HG02571 (cell line): Measurements from ENCODE around the gene ZFX.

Experiments used
- ATAC-seq: cut with Tn5 transposase; IDR thresholded peaks from one replicate; pipeline ENCODE4 v1.9.1; 2021; ENCODE audit warnings: mild to moderate bottlenecking, moderate library complexity; ENCODE audit not compliant: unreplicated experiment

ZFX gene

DNA sequence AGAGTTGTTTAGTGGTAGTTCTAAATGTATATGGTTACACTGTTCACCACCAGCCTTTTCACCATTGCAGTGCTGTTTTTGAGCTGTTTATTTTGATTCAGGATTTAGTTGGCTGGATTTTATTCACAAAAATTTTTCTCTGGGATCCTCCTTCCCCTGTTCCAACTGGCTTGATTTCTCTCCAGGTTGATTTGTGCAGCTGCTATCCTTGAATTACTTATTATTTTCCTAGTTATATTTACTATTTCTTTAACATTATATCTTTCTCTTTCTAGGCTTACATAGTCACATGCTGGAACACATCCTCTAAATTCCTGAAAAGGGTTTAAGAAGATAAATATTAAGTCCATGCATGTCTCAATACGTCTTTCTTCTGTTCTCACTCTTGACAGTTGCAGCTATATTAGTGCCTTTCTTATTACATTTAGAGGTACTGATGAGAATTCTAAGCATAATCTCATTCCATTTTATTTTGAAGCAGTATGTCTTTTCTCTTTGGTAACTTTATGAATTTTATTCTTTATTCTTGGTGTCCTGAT lies 82.2 kb downstream of the ZFX start:
- ATAC-seq: no peak

DNA sequence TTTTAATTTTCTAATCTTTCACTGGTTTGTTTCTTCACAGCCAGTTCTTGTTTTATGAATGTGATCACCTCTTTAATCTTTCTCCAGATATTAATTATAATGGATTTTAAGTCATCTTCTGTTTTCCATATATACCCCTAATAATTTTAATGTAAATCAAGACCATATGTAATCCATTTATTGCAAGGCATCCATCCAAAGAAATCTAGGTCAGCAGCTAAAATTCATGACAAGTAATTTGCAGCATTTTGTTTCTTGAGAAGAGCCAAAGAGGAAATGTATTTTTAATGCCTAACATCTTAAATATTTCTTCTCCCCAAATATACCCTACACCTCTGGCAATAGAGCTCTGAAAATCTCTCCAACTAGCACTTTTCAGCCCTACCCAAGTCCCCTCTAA lies 83.3 kb downstream of the ZFX start:
- ATAC-seq: no peak

DNA sequence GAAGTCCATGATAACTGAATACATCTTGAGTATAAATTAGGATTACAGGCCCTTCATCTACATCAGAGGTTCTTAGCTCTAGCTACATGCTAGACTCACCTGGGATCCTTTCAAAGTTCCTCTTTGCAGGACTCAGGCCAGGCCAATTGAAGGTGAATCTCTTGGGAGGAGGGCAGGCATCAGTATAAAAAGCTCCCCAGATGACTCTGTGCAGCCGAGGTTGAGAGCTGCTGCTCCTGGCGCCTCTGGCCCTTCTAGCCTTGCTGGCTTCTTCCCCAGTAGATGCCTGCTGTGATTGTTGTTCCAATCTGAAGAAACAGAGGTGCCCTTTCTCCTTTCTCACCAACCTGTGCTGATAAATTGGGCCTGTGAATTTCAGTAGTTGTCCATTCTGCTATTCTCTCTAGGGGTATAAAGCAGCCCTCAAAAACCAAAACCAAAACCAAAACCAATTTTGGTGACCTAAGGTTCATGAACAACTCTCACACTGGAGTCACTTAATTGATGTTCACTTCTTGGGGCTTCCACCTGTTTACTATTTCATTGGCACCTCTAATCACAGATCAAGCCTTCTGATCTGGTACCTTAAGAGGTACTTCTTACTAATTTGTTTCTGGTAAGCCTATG lies 85.7 kb downstream of the ZFX start:
- ATAC-seq: peak; percentile 84

DNA sequence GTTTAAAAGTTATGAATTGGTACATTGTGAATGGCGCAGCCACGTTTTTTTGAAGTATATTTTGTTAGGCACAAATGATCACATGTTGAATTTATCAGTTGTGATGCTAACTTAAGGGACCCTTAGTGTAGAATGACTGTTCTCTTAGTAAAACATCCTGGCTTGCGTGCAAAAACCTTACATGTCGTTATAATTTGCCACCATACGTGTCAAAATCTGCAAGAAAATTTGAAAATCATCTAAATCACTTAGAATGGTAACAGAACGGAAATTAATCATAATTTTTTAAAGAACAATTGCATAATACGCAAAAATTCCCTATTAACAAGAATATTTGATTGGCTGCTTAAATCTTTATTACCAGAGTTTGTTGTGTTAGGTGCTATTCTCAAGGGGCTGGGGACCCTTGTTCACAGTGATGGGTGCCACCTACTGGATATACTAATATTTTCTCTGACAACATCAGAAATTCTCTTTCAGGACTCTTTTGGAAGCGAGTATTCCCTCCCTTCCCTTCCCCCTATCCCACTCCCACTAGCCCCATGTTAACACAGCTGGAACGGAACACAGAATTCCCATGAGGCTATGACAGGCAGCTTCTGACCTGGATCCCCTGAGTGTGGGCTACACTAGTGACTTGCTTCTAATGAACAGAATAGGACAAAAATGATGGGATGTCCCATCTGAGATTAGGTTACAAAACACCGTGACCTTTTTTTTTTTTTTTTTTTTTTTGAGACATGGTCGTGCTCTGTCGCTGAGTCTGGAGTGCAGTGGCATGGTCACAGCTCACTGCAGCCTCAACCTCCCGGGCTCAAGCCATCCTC lies 92.5 kb downstream of the ZFX start:
- peak; percentile 24 for ATAC-seq

DNA sequence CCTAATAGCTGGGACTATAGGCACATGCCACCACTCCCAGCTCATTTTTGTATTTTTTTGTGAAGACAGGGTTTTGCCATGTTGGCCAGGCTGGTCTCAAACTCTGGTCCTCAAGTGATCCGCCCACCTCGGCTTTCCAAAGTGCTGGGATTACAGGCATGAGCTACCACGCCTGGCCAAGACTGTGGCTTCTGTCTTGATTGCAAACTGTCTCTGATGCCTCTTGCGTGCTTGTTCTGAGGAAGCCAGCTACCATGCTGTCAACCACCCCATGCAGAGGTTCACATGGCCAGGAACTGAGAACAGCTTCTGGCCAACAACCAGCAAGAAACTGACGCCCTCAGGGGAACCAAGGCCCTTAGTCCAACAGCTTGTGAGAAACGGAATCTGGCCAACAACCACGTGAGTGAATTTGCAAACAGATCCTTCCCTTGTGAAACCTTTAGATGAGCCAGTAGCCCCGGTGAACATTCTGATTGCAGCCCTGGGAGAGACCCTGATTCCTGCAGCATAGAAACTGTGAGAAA lies 93.2 kb downstream of the ZFX start:
- peak; percentile 89 for ATAC-seq

DNA sequence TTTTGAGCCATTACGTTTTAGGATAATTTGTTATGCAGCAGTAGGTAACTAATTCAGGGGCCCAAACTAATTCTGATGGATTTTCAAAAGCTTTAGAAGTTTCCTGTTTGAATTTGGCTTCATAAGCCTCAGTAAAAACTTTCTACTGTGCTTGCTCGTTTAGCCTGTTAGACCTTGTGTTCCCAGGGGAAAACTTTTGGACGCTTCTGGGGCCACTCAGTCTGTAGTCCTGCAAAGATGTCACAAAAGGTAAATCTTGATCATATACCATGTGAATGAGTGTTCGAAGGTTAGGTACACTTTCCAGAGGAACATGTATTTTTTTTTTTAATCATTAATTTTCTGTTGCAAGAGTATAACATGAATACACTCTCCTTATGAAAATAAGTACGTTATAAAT lies 93.7 kb downstream of the ZFX start:
- peak; percentile 17 for ATAC-seq

DNA sequence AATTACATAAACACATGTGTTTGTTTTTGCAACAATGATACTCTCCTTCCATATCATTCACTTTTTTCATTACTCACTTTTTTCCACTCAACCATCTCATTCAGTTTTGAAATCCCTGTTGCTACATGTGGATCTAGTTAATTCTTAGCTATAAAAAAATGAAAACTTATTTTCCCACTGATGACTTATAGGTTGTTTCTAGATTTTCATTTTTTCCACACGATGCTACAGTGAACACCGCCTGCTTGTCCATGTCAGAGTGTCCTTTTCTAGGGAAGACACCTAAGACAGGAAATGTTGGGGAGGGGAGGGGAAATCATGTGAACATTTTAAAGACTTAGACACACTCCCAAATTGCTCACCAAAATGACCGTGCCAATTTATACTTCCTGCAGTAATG lies 94.2 kb downstream of the ZFX start:
- ATAC-seq: no peak

DNA sequence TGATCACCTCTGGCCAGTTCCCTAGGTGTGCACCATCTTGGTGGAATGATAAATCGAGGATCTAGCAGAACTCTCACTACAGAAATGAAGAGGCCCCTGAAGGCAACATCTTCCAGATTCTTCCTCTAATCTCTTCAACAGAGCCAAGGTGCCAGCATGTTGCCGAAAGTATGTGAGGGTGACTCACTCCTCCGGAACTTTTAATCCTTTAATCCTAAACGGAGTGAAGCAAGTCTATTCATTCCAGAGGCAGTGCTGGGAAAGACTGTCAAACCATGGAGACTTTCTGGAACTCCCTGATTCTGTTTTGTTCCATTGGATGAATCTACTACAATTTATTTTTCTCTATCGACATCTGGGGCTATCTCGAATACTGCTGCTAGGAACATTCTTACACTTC lies 95.7 kb downstream of the ZFX start:
- no peak for ATAC-seq

DNA sequence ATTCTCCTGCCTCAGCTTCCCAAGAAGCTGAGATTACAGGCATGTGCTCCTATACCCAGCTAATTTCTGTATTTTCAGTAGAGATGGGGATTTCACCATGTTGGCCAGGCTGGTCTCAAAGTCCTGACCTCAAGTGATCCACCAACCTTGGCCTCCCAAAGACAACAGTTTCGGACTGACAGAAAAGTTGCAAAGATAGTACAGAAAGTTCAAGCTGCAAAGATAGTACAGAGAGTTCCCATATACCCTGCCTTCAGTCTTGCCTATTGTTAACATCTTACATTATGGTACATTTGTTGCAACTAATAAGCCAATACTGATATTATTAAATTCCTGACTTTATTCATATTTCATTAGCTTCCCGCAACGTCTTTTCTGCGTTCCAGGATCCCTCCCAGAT lies 98.5 kb downstream of the ZFX start:
- no peak for ATAC-seq

DNA sequence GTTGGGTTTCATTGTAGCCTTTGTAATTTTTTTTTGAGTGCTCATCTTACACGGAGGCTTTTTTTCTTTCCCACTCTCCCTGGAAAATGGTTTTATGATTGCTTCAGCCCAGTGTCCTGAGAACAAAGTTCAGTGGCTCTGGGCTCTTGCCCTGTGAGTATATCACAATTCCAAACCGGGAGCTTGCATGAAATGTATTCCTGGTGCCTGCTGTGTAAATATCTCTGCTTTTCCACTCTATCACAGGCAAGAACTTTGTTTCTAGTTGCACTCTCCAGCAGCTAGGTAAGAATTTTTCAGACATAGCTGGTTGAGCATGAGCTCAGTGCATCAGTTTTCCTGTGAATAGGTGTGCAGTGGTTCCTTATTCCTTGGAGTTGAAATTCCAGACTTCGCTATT lies 103.5 kb downstream of the ZFX start:
- no peak for ATAC-seq

DNA sequence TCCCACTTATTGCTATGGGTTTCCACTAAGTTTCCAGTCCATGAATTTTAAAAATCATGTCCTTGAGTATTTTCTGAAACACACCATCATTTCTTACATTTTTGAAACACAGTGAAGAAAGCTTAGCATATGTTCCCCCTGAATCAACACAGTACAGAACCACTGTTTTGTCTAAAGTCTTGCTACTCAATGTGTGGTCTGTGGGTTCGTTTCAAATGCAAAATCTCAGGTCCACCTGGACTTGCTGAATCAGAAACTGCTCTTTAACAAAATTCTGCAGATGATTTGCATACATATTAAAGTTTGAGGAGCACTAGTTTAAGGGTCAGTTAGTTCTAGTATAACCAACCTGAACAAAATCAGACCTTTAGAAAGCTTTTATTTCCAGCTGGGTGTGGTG lies 103.9 kb downstream of the ZFX start:
- peak; percentile 68 for ATAC-seq

DNA sequence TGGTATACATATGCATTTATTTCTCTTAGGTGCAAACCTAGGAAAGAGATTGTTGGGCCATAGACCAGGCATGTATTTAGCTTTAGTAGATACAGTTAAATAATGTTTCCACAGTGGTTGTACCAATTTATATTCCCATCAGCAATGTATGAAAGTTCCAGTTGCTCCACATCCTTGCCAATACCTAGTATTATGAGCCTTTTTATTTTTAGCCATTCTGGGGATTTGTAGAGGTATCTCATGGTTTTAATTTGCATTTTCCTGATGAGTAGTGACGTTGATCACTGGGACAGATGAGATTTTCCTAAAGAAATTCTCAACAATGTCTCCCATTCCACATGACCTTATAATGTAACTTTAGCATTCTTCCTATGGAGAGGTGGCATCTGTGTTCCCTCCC lies 107.5 kb downstream of the ZFX start:
- ATAC-seq: no peak

DNA sequence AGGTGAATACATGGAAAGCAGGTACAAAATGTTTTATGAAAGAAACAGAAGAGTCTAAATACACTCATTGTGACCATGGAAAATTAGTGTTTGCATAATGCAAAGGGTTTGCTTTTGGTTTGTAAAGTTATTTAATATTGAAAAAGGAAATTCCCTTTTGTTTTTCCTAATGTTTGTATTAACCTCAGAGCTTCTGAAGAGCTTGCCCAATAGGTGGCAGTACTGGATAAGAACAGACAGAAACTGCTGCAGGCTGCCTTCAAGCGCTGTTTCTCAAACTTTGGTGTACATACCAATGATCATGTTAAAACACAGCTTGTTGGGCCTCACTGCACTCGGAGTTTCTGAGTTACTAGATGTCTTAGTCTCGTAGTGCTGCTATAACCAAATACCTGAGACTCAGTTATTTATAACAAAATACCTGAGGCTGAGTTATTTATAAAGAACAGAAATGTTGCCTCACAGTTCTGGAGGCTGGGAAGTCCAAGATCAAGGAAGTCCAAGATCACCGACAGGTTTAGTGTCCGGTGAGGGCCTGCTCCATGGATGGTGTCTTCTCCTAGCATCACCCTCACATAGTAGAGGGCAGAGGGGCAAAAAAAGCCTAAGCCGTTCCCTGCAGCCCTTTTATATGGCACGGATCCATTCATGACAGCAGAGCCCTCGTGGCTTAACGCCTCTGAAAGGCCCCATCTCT lies 110.2 kb downstream of the ZFX start:
- ATAC-seq: no peak

DNA sequence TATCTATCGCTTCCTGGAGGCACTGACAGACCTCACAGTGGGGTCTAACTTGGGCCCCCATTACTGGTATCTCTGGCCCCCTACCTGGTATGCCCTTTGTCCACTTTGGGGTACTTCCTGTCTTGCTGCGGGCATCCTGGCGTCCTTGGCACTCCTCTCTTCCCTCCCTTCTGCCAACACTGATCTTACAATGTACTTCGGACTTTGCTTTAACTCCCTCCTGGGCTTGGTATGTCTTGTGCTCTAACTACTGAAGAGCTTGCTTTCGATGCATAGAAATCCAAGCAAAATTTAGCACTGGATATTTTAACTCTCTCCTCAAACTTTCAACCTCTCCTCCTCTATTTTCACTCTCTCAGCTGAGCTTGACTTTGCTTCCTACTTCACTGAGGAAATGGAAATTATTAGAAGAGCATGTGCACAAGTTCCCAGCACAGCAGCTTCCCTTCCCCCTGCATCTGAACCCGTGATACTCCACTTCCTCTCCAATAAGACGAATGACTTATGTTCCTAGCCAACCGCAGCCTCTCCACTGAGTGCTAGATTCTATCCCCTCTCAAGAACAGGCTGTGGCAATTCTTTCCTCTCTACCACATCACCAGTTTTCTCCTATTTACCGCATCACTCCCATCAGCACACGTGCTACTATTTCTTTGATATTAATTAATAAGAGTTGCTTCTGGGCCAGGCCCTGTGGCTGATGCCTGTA lies 111.5 kb downstream of the ZFX start:
- ATAC-seq: no peak

DNA sequence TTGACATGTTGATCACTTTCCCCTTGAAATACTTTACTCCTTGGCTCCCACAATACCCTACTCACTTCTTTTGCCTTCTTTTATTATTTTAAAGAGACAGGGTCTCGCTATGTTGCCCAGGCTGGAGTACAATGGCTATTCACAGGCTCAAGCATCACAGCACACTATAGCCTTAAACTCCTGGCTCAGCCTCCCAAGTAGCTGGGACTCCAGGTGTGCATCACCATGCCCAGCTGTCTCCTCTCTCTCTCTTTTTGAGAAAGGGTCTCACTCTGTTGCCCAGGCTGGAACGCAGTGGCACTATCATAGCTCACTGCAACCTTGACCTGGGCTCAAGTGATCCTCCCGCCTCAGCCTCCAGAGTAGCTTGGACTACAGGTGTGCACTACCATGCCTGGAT lies 112.8 kb downstream of the ZFX start:
- ATAC-seq: no peak

DNA sequence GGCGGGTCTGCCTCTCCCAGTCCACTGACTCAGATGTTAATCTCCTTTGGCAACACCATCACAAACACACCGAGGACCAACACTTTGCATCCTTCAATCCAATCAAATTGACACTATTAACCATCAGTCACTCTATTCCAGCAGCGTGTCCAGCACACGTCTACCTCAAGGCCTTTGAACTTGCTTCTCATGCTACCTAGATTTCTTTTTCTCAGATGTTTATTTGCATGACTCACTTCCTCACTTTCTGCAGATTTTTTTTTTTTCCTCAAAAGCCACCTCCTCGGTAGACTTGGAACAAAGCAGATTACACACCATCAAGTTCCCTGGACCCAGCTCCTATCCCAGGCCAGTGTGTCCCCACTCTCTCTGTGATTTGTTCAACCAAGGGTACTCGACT lies 114.9 kb downstream of the ZFX start:
- ATAC-seq: no peak
